K562 (cell line): Measurements from ENCODE around the gene BPTF. TPM values are rescaled to one million over a fixed set of nuclear protein-coding genes. Genes with fewer than 3 reads are reported as not detected.
A peak's percentile ranks its signal among the peaks of the same experiment; 100 is the strongest.

Experiments used
- CEBPG ChIP-seq, 3 experiments: fragments of 200-800 bp in 1 of 3; sonication (Bioruptor generic) in 1 of 3; sonication (generic) in 1 of 3; formaldehyde crosslinking in 1 of 3; IDR thresholded peaks in 2 of 3; conservative IDR thresholded peaks in 1 of 3; 2 replicates each; pipeline versions ENCODE4 v1.6.1 to v1.8.0; 2016 to 2022; ENCODE audit warnings: missing compliant biosample characterization in 2 of 3, missing genetic modification characterization in 2 of 3, mild to moderate bottlenecking in 1 of 3, missing genetic modification reagents in 1 of 3
- FOXO4 ChIP-seq: fragments of 450-650 bp; formaldehyde crosslinking; IDR thresholded peaks from 2 replicates; pipeline ENCODE4 v1.4.0; 2020; ENCODE audit warnings: mild to moderate bottlenecking, moderate library complexity
- GATAD2A ChIP-seq: fragments of 450-650 bp; IDR thresholded peaks from 2 replicates; pipeline ENCODE4 v1.6.1; 2017
- IRF1 ChIP-seq: sonication (generic); formaldehyde crosslinking; IDR thresholded peaks from 2 replicates; pipeline ENCODE4 v1.8.0; 2022; ENCODE audit warnings: missing genetic modification reagents, mild to moderate bottlenecking, borderline replicate concordance
- IRF2 ChIP-seq: sonication (generic); formaldehyde crosslinking; IDR thresholded peaks from 2 replicates; pipeline ENCODE4 v1.8.1; 2022; ENCODE audit warnings: mild to moderate bottlenecking, missing genetic modification reagents
- IRF9 ChIP-seq: fragments of 450-650 bp; IDR thresholded peaks from 2 replicates; pipeline ENCODE4 v1.6.1; 2016; ENCODE audit warnings: missing biosample characterization, missing genetic modification characterization
- MITF ChIP-seq: IDR thresholded peaks from 2 replicates; pipeline ENCODE4 v1.6.1; 2014; ENCODE audit warnings: antibody characterized with exemption
- MTA3 ChIP-seq: fragments of 450-650 bp; formaldehyde crosslinking; IDR thresholded peaks from 2 replicates; pipeline ENCODE4 v1.6.1; 2017; ENCODE audit warnings: mild to moderate bottlenecking, borderline replicate concordance
- RERE ChIP-seq: sonication (generic); formaldehyde crosslinking; IDR thresholded peaks from 2 replicates; pipeline ENCODE4 v1.8.0; 2023; ENCODE audit warnings: missing genetic modification reagents, mild to moderate bottlenecking, borderline replicate concordance
- SRSF3 ChIP-seq: fragments of 200-400 bp; formaldehyde crosslinking; IDR thresholded peaks from 2 replicates; pipeline ENCODE4 v1.6.1; 2016; ENCODE audit warnings: mild to moderate bottlenecking, low read length, moderate library complexity; ENCODE audit not compliant: insufficient read depth
- U2AF1 ChIP-seq: fragments of 200-400 bp; formaldehyde crosslinking; optimal IDR thresholded peaks from 2 replicates; pipeline ENCODE3; 2017; ENCODE audit warnings: mild to moderate bottlenecking, low read depth, low read length, moderate library complexity
- ZNF324 ChIP-seq: fragments of 250-450 bp; sonication (Bioruptor Pico); IDR thresholded peaks from 2 replicates; pipeline ENCODE4 v1.4.0; 2020; ENCODE audit warnings: mild to moderate bottlenecking
- ZNF445 ChIP-seq: fragments of 250-450 bp; sonication (Bioruptor Pico); IDR thresholded peaks from 2 replicates; pipeline ENCODE4 v1.4.0; 2020; ENCODE audit warnings: low read depth, mild to moderate bottlenecking, moderate library complexity
- ZNF717 ChIP-seq: fragments of 250-450 bp; sonication (Bioruptor Pico); IDR thresholded peaks from 2 replicates; pipeline ENCODE4 v1.5.0; 2021
- polyA plus RNA-seq, 8 experiments: library from polyadenylated mRNA; depleted of rRNA in 4 of 8; stranded (reverse) in 5 of 8; unstranded in 3 of 8; fragments of >200 nt; fragmentation: Nextera tagmentation in 2 of 8; fragmentation: Illumina TruSeq in 1 of 8; extraction: Ambion mirVana in 2 of 8; extraction: Trizol in 1 of 8; gene quantifications; 2 replicates each; pipeline versions ENCODE4 v1.2.1 to v1.2.3, GENCODE V29; 2011 to 2014; ENCODE audit warnings: inconsistent platforms in 1 of 8, missing spikeins in 1 of 8
- total RNA-seq, 7 experiments: library from RNA; depleted of rRNA in 6 of 7; stranded (reverse); fragments of >200 nt in 6 of 7; fragmentation: Illumina TruSeq in 2 of 7; extraction: Trizol in 2 of 7; gene quantifications; 2 replicates each; pipeline versions ENCODE4 v1.2.1 to v1.2.3, GENCODE V29; 2011 to 2021; ENCODE audit warnings: low replicate concordance in 1 of 7
- TF ChIP-seq, protein P1 (sequence below): fragments of 250-450 bp; sonication (Bioruptor Pico); IDR thresholded peaks from 2 replicates; pipeline ENCODE4 v1.9.0; 2021; ENCODE audit warnings: mild to moderate bottlenecking

Gene BPTF
- total and polyA plus RNA-seq, 9 of the 15 experiments (the other 6 are each of a cell fraction or from before 2014, with no cell fraction given), result 12.5 to 52.1 (median 26.9) TPM

DNA sequence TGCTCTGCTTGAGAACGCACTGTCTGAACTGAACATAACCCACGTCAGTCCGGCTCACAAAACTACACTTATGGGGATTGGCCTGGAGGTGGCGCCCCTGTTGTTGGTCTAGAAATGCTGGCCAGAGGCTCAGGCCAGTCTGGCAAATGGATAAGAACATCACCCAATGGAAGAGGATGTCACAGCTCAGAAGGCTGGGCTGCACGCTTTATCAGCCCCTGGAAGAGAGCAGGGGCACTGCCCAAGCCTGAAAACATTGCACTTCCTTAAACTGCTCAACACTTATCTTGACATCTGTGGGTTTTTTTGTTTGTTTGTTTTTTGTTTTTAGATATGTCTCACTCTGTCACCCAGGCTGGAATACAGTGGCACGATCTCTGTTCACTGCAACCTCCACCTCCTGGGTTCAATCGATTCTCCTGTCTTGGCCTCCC is 24.8 kb upstream of the BPTF start (continued):
- no peak for TF ChIP-seq RERE (CRISPR knock-in tag)
- TF ChIP-seq IRF1 (CRISPR knock-in tag), result no peak
- TF ChIP-seq IRF9 (tag), result no peak
- TF ChIP-seq, protein P1, sequence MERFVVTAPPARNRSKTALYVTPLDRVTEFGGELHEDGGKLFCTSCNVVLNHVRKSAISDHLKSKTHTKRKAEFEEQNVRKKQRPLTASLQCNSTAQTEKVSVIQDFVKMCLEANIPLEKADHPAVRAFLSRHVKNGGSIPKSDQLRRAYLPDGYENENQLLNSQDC, result no peak
- TF ChIP-seq MITF, result no peak
- TF ChIP-seq ZNF445, result no peak
- no peak for TF ChIP-seq IRF2 (CRISPR knock-in tag)
- TF ChIP-seq GATAD2A, result no peak
- TF ChIP-seq MTA3, result peak; percentile 67; the same call in 1 of the 2 replicates
- TF ChIP-seq FOXO4, result no peak
- TF ChIP-seq ZNF717 (CRISPR knock-in tag), result no peak
- TF ChIP-seq SRSF3, result no peak
- no peak for TF ChIP-seq CEBPG (CRISPR knock-in tag; IDR thresholded peaks at IDR 0.05)
- no peak for TF ChIP-seq CEBPG (tag; conservative IDR thresholded peaks at IDR 0.05 in 1 of 2, IDR thresholded peaks at IDR 0.05 in 1 of 2)
- TF ChIP-seq ZNF324 (CRISPR knock-in tag), result no peak
- TF ChIP-seq U2AF1, result no peak
